Stimulated activated CD8-positive, alpha-beta memory T cell treated with anti-CD3 and anti-CD28 coated beads, Interleukin-15, amount 100 ng/mL, for 1 hour (primary cell): ENCODE data around the gene RAB27A.
"Not testable (repeated sequence)": the region's sequence is repeated elsewhere in the genome, so short reads cannot be mapped to it uniquely, and the experiment has no call there.

Experiments
- DNase-seq: peaks from one replicate; pipeline ENCODE4 v3.0.0-alpha.2; 2020; ENCODE audit warnings: low read depth

RAB27A gene

DNA sequence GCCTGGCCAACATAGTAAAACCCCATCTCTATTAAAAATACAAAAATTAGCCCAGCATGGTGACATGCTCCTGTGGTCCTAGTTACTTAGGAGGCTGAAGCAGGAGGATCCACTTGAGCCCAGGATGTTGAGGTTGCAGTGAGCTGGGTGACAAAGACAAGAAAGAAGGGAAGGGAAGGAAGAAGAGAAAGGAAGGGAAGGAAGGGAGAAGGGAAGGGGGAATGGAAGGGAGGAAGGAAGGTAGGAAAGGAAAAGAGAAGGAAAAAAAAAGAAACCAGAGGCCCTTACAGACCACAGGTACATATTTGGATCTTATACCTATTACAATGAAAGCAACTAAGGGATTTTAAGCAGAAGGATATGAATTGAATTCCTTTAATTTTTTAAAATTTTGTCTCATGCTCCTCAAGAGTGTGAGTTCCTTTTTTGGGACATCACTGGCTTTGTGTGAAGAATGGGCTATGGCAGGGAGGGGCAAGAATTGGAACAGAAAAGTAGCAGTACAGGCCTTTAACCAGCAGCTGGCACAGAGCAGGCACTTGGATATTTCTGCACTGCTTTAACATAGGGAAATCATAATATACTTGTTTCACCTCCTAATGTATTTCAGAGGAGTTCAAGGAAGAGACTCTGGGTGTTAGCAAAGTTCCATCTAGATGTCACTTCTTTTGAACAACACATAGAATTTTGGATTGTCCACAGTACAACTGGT lies 7.9 kb downstream of the RAB27A start:
- no peak for DNase-seq

DNA sequence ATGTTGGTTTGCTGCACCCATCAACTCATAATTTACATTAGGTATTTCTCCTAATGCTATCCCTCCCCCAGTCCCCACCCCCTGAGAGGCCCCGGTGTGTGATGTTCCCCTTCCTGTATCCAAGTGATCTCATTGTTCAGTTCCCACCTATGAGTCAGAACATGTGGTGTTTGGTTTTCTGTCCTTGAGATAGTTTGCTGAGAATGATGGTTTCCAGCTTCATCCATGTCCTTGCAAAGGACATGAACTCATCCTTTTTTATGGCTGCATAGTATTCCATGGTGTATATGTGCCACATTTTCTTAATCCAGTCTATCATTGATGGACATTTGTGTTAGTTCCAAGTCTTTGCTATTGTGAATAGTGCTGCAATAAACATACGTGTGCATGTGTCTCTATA lies 9.0 kb downstream of the RAB27A start:
- not testable (repeated sequence) for DNase-seq

DNA sequence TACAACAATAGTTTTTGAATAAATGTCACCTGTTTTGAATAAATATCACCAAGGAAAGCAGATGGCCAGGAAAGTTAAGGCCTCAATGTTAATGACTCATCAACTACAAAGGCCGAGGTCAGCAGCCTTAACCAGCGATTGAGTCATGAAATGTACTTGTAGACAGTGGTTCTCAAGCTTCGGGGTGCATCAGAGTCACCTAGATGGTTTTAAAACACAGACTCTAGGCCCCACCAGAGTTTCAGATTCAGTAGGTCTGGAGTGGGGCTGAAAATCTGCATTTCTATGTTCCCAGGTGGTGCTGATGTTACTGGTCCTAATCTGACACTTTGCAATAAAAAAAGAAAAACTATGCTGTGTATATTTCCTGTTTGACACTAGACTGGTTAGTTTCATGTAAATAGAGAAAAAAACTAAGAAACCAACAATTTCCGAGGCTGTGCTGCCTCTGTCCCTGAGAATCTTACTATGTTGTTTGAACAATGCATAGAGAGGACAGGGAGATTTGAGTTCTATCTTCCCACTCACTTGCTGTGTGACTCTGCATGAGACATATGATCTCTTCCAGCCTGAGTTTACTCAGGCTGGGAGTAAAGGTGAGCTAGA lies 9.8 kb downstream of the RAB27A start:
- no peak for DNase-seq

DNA sequence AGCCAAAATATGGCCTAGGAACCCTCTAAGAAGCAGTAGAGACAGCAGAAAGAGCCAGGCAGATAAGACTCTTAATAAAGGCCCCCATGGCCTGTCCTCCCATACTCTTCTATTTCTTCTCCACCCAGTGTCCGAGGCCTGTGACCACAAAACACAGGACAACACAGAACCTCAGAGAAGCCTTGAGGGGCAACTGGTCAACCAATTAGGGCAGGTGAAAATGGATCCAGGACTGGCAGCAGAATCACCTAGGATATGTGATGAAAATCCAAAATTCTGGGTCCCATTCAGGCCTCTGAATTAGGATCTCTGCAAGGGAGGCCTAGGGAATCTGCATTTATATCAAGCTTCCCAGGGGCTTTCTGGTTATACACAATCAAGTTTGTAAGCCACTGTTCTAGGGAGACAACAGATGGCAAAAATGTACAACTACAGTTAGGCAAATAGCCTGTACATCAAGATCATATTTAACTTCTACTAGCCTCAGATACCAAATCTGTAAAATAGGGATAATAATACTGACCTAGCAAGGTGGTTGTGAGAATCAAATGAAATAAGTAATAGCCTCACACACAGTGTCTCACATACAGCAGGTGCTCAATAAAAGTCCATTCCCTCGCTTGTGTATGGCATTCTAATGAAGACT lies 10.4 kb downstream of the RAB27A start:
- no peak for DNase-seq

DNA sequence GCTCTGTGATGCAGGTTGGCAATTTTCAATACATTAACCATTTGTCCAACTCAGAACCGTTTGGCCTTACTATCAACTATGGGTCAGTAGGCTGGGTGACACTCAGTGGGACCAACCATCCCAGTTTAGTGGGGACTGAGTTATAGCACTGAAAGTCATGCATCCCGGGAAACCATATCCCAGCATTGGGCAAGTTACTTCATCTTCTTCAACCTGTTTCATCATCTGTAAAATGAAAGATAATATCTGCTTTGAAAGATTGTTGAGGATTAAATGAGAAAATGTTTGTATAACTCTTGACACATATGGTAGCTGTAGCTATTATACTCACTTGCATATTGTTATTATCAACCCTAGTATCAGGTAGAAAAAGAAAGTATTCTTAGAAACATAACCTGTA lies 11.9 kb downstream of the RAB27A start:
- no peak for DNase-seq

DNA sequence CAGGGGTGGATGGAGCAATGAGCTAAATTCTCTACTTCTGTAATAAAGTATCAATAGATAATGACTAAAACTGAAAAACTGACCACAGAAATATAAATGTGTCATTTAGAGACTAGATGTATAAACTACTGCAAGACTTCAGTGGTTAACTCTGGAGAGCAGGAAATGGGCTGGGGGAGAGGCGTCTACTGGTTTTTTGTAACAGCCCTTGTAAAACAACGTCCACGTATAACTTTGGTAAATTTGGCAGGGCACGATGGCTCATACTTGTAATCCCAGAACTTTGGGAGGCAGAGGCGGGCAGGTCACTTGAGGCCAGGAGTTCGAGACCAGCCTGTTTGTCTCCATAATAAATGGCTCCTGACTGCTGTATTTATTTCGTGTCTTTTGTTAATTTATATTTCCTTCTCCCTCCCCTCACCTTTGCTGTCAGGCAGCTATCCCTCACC lies 12.5 kb downstream of the RAB27A start:
- DNase-seq, result no peak

DNA sequence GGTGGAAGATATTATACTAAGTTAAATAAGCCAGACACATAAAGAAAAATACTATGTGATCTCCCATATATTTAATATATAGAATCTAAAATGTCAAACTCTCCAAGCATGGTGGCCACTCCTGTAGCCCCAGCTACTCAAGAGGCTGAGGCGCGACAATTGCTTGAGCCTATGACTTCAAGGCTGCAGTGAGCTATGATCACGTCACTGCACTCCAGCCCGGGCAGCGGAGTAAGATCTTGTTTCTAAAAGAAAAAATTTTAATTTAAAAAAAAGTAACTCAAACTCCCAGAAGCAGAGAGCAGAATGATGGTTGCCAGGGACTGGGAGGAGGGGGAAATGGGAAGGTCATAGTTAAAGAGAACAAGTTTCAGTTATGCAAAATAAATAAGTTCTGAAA lies 13.3 kb downstream of the RAB27A start:
- no peak for DNase-seq

DNA sequence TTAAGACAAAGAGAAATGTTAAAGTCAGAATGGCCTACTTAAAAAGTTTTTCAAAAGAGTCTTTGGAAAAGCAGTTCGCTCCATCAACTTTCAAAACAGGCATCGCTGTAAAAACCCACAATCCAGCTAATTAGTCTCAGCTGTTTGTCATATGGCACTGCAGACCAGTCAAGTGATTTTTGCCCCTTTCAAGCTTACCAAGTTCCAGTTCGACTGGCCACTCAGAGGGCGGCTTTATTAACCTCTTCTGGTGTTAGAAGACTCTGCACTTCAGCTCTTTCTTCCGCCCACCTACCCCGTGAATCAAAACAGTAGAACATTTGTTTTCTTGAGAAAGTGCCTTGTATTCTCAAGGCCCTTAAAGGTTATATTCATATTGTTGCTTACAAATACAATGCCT lies 19.3 kb downstream of the RAB27A start:
- no peak for DNase-seq

DNA sequence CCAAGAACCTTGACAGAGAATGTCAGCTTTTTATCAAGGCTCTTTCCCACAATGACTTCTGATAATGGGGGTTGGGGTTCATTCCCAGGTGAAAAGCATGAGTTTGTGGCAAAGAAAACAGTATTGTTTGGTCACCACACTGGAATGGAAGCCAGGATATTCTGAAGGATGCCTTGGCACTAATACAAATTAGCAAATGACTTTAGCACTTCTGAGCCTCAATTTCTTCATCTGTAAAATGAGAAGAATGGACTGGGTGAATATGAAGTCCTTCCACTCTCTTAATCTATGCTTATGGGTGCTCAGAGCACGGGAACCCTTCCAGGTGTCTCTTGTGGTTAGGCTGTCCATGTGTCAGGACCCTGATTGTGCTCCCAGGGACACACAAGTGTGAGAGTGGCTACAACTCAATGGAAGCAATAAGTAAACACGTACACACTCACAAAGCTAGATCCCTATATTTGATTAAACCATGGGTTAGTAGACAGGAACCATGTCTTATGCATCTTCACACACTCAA lies 21.4 kb downstream of the RAB27A start:
- no peak for DNase-seq

DNA sequence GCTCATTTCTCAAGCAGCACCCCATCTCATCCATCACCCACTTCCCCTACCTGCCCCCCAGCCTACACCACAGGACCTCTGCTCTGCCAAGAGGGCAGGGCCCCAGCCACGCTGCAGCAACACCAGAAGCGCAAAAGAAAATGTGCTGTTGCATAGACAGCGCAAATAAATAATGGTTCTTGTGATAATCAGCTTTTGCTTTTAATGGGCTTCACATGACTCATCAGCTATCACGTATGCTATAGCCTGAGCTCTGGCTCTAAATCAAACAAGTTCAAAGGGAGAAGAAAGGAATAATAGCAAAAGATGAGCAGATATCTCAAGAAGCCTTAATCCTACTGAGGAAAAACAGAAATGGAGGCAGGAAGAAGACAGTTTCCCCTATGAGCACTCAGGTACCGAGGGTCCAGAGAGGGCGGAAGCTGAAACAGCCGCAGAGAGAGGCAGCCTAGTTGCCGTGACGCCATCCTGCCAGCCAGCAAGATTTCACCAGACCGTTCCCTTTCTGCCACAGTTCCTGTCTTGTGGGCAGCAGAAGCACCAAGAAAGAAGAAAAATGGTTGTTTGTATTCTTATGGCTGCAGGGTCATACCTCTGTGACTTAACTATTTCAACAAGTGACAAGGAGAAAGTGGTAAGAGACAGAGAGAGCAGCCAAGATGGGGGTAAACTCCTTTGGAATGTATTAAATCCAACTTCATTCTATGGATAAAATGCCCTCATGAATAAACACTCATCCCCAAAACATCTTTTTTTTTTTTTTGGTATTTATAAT lies 22.0 kb downstream of the RAB27A start:
- DNase-seq, result peak; percentile 54

DNA sequence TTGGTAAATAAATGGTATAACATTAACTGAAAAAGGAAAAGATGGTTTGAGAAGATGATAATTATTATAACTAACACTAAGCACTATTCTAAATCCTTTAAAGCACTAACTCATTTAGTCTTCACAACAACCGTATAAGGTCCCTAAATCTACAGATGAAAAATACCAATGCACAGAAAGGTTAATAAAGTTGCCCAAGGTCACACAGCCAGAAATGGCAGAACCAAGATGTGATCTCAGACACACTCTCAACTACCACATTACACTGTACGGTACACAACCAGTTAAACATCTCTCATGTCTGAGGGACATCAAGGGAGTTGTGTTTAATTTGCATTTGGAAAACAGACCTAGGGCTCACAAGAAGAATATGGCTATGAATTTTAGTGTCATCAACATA lies 23.1 kb downstream of the RAB27A start:
- DNase-seq, result no peak

DNA sequence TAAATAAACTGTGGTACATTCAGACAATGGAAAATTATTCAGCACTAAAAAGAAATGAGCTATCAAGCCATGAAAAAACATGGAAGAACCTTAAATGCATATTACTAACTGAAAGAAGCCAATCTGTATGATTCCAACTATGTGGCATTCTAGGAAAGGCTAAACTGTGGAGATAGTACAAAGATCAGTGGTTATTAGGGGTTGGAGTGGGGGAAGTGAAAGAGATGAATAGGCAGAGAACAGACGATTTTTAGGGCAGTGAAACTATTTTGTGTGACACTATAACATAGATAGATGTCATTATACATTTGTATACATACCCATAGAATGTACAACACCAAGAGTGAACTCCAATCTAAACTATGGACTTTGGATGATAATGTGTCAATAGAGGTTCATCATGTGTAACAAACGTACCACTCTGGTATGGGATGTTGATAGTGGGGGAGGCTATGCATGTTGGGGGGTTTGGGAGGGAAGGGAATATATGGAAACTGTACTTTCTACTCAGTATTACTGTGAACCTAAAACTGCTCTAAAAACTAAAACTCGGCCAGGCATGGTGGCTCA lies 29.0 kb downstream of the RAB27A start:
- no peak for DNase-seq

DNA sequence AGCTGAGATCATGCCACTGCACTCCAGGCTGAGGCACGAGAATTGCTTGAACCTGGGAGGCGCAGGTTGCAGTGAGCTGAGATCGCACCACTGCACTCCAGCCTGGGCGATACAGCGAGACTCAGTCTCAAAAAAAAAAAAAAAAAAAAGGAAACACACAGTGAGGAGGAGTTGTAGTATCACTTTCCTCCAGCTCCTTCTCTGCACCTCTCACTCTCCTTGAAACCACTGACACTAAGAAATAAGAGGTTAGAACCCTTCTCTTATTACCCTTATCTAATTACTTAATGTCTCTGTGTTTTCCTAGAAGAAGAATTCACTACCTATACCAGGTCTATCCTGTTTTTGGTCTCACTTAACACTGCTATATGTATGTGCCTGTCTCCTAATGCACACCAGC lies 31.7 kb downstream of the RAB27A start:
- DNase-seq, result no peak

DNA sequence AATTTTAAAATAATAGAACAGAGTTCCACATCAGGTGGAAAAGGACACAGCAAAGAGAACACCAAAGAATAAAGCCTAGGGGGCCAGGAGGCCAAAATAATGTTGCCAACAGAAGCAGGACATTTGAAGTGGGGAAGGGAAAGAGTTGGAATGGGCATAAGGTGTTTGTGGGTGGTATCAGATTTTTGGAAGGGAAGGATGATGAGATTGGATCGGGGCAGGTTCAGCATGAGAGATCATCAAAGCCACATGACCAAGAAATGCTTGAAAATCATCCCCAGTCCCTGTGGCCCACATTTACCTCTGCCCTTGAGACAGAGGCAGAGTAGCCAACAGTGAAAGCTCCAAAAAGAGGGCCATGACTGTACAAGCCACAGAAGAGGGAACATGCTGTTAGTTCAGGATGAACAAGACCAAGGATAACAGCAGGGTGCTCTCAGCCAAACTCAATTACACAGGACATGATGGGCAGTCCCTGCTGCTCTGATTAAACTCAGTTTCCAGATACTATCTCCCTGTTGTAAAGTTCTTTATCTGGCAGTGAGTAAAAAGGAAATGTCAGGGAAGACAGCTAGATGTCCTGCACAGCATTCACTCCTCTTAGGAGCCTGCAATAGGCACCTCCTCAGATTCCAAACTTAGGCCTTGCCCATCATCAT lies 32.5 kb downstream of the RAB27A start:
- no peak for DNase-seq

DNA sequence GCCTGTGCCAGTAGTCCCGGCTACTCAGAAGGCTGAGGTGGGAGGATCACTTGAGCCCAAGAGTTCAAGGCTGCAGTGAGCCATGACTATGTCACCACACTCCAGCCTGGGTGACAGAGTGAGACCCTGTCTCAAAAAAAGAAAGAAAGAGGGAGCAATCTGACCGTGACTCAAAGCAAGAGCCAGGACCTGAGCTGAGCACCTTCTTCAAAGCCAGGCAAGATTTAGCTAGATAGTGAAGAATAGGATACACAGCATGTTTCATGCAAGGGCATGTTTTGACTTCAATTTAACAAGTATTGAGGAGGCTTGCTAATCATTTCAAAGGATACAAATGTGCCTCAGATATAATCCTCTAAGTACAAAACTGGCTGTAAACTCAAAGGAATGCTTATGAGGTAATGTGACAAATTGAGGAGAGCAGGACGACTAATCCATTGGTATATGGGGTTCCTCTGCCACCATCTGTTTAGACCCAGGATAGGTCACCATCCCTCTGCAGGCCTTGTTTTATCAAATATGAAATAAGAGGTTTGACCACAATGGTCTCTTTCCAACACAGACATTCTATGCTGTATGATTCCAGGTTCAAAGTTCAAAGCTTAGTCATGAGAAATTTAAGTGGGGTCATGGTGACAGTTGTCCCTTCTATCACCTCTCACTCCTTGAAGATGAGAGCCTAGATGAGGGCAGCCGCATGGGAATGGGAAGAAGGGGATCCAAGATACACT lies 33.2 kb downstream of the RAB27A start:
- DNase-seq, result no peak

DNA sequence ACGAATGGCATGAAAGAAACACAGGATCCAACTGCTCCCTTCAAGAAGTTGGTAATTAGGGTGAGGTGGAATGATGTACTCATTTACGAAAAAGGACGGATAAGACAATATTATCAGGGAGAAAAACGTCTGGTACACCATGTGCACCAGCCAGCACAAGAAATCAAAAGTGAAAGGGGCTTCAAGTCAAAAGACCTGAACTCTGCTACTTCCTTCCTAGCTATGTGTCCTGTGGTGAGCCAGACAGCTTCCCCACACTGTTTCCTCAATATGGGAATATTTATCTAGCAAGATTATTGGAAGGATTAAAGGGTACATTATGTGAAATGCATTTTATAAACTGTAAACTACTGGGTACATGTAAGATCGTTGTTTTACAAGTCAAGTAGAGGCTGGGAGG lies 33.9 kb downstream of the RAB27A start:
- no peak for DNase-seq

DNA sequence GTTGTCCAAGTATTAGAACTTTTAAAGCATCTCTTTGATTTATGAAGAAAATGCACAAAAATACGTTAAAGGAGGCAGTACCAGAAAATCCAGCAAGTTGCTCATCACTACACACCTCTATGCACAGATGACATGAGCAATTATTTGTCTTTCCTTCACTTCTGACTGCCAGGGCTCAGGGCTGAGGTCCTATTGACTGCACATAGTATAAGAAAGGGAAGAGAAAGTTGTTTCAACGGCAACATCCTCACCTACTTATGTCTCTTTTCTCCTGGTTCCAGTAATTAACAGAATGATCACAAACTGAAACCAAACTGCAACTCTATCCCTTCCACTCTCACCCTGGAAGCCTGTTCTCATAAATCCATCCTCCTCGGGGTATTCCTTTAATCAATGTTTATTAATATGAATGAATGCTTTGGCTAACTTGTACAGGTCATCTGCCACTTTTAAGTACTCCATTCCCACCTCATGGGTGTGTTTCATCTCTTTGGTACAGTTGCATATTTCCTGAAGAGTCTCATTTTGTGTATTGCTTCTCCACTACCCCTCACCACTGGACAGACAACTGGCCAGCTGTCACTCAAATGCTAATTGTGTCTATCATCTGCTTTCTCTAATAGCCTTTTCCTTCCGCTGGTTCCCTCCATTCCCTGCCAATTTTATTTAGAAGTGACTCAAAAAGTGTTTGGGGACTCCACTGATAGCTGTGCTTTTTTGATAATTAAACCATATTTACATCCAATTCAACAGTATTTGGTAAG lies 34.5 kb downstream of the RAB27A start:
- no peak for DNase-seq

DNA sequence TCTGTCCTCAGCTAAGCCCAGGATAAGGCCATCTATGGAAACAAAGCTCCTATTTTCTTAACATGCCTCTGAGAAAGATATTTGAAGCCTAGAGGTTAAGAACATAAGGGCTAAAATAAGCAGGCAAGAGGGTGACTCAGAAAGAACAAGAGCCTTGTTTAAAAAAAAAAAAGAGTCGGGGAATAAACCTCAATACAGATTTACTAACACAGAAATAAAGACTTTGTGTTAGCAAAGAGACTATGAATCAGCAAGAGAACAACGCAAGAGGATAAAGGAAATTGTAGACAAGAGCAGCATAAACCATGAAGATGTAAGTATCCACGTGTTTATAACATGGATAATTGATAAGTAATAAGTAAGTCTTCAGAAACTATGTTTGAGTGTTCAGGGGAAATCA lies 36.0 kb downstream of the RAB27A start:
- no peak for DNase-seq

DNA sequence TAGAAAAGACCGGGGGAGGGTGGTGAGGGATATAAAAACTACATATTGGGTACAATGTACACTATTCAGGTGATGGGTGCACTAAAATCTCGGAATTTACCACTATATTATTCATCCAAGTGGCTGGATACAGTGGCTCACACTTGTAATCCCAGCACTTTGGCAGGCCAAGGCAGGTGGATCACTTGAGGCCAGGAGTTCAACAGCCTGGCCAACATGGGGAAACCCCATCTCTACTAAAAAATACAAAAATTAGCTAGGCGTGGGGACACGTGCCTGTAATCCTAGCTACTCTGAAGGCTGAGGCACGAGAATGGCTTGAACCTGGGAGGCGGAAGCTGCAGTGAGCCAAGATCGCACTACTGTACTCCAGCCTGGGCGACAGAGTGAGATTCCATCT lies 37.4 kb downstream of the RAB27A start:
- not testable (repeated sequence) for DNase-seq

DNA sequence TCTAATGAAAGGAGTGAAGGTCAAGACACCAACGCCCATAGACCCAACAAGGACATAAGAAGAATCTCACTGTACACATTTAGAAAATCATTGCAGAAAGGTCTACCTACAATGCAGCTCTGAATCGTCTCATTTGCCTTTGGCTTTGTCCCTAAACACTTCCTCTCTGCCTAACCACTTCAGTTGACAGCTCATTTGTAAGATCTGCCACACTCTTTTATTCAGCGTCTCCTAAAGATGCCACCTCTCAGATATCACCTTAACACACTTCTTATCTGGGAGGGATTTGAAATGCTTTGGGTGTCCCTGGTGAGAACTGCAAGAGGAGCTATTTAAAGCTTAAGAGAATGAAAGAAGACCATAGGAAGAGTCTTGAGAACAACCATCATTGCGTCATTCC lies 38.7 kb downstream of the RAB27A start:
- DNase-seq, result no peak
